ENCODE measurements around the gene TOR2A.
A peak's percentile ranks its signal among the peaks of the same experiment; 100 is the strongest.
"Not testable (repeated sequence)": the region's sequence is repeated elsewhere in the genome, so short reads cannot be mapped to it uniquely, and the experiment has no call there.

TOR2A gene

DNA sequence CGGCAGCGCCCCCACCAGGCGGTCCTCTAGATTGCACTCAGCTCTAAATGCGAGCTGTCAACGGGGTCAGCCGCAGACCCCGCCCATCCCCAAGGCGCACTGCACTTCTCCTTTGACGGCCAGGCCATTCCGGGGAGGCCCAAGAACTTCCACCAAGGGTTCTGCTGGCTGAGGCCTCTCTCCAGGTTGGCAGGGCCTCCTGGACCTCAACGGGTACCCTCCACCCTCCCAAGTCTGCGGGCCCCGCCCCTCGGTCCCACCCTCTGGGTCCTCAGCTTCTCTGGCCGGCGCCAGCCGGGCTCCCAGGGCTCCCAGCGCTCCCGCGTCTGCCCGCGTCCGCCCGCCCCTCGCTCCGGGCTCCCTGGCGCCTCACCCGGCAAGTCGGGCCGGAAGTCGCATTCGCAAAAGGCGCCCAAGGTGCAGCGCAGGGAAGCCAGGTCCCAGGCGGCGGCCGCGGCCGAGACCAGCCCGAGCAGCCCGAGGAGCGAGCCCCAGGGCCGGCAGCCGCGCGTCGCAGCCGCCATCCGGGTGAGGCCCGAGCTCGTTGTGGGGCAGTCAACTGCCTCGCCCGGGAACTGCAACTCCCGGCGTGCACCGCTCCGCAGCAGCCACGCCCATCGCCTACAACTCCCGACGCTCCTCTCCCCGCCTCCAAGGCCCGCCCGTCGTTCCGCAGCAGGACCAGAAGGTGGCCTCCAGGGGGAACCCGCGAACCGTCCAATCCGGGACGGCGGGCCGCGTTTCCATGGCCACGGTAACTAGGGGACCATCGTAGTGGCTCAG lies at the start of gene TOR2A:
Gene TOR2A, minus strand, starts transcription at position 548 of the 783 bp plus-strand sequence. Its CDS starts 24 bp downstream, at position 524.
- peak; percentile 99 for DNase-seq

DNA sequence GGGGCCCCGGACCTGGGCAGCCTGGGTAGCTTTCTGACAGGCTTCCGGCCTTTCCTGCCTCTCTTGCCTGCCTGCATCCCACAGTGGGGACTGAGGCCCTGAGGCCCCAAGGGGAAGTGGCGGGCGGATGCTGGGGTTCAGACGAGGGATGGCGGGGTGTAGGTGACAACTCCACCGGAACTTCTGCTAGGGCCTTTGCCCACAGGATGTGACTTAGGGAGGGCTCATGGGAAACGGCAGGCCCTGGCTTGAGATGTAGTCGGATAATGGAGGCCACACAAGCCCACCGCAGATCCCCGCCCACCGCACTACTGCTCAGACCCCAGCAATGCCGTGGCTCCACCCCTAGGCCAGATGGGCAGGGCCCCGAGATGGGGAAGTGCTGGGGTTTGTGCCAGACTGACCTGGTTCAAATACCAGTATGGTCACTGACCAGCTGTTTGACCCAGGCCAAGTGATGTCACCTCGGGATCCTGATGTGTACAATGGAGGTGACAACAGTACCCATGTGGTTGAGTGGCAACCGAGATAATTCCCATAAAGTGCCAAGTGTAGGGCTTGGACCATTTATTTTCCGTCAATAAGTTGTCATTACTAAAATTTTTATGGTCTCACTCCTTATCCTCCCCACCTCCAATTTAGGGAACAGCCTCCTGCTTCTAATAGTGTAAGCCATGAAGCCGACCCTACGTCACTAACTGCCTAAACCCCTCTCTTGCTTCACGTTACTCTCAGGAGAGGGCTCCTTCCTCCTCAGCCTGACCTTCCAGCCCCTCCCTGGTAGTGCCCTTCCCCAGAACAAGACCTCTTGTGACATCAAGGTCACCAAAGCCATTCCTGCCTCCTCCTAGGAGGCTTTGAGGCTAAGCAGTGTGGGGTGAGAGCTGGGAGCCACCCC lies 48.3 kb upstream of the TOR2A start:
- peak; percentile 61 for DNase-seq

DNA sequence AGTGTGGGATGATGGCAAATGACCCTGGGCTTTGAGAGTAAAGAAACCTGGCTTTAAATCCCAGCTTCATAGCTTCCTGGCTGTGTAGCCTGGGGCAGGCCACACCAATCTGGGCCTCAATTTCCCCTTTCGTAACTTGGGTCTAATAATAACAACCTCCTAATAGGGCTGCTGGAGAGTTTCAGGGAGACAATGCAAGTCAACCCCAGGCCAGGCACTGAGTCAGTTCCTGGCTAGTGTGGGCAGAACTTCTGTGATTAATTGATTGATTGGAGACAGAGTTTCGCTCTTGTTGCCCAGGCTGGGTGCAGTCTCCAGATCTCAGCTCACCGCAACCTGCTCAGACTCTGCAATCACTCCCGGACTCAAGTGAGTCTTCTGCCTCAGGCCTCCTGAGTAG lies 46.7 kb upstream of the TOR2A start:
- no peak for DNase-seq

DNA sequence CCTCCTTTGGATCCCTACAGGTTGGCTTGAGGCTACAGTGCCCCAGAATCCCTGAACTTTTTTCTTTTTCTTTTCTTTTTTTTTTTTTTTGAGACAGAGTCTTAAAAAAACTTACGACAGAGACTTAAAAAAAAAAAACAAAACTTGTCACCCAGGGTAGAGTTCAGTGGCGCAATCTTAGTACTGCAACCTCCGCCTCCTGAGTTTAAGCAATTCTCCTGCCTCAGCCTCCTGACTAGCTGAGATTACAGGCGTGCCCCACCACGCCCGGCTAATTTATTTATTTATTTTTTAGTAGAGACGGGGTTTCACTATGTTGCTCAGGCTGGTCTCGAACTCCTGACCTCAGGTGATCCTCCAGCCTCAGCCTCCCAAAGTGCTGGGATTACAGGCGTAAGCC lies 45.8 kb upstream of the TOR2A start:
- DNase-seq = not testable (repeated sequence)

DNA sequence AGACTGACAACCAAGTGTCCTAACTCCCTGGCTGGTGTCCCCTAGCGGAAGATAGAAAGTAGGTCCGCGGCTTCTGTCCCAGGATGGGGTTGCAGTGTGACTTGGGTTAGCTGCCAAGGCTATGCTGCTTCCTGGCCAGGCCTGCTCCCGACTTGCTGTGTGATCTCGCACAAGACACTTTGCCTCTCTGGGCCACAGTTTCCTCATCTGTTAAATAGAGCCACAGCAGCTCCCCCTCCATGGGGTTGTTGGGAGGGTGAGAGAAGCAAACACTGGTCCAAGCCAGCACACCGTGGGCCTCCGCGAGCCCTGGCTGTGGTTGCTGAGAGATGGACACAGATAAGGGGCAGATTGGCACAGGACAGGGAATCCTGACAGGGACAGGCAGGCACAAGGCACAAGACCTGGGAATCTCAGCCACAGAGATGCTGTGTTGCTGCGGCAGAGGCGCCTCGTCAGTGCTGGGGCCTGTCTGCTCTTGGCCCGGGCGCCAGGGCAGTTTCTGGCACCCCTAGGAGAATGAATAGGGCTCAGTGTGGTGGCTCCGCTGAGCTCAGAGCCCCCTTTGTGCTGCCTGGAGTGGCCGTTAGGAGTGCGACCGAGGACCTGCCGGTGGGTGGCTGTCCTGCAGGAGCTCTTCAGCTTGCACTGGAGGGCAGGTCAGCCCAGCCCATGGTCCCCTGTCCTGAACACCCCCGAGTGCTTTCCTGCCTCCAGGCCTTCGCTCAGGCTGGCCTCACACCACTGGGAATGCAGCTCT lies 45.2 kb upstream of the TOR2A start:
- DNase-seq = no peak

DNA sequence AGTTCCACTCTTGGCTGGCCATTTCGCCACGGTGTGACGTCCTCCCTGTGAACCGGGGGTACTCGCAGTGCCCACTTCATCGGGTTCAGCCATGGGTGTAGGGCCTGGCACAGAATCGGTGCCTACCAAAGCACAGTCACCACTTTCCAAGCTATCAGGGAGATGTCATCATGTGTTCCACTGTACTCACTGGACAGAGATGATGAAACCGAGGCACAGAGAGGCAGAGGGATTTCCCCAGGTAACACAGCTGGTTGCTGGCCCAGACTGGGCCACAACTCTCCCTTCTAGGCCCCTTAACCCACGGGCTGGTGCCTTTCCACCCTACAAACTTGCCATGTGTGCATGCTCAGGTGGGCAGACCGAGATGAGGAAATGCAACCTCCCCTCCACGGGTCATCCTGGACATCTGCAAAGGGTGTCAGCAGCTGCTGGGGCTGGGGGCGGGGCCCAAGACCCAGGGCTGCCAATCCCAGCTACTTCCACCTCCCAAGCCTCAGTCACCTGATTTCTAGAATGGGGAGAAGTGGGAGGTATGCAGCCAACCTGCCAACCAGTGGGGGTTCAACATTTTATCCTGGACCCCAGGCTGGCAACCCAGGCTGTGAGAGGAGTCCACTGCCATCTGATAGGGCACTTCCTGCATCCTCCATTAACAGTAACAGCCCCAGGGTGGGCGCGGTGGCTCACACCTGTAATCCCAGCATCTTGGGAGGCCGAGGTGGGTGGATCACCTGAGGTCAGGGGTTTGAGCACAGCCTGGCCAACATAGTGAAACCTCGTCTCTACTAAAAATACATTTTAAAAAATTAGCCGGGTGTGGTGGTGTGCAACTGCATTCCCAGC lies 44.3 kb upstream of the TOR2A start:
- peak; percentile 62 for DNase-seq

DNA sequence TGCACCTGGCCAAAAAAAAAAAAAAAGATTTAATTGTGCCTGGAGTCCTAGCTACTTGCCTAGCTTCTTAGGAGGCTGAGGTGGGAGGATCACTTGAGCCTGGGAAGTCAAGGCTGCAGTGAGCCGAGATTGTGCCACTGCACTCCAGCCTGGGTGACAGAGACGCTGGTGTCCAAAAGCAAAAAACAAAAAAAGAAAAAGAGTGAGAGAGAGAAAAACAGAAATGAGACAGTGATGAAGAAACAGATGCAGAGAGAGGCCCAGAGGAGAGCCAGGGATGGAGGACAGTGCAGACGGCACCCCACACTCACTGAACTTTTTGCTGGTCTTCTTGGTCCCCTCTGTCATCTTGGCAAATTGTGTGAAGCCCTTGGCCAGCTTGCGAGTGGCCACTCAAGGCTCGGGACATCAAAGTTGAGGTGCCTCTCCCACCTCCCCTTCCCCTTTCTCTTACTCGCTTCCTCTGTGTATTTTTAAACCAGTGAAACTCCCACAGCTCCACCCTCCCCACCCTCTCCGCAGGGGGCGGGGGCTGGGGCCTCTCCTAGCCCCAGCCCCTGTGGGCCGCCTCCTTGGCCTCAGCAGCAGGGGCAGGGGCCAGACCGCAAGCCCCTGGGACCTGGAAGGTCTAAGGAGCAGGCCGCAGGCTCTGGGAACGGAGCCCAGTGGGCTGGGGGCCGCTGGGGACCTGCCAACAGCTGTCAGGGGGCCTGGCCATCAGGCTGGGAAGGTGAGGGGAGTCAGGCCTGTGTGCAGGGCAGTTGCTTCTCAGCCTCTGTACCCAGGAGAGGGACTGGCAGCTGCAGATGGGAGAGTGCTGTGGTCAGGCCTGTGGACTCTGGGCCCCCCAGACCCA lies 43.4 kb upstream of the TOR2A start, which contains the start of gene SH2D3C:
Gene SH2D3C, minus strand, starts transcription at position 387 of the 856 bp plus-strand sequence. Its CDS starts 39 bp downstream, at position 348.
- DNase-seq = peak; percentile 45

DNA sequence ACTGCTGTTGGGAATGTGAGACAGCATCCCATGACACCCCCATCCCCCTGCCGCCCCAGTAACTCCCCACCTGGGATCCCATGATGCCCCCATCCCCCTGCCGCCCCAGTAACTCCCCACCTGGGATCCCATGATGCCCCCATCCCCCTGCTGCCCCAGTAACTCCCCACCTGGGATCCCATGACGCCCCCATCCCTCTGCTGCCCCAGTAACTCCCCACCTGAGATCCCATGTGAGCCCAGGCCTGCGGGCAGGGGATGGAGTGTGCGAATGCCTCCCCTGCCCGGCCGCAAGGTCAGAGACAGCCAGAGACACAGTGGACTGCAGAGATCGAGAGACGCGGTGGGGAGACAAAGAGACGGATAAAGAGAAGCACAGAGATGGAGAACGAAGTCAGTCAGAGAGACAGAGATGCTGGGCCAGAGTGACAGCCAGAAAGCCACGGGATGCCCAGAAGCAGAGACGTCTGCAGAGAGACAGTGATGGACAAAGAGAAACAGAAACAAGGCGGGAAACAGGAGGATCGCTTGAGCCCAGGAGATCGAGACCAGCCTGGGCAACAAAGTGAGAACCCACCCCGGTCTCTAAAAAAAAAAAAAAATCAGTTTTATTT lies 42.4 kb upstream of the TOR2A start:
- no peak for DNase-seq

DNA sequence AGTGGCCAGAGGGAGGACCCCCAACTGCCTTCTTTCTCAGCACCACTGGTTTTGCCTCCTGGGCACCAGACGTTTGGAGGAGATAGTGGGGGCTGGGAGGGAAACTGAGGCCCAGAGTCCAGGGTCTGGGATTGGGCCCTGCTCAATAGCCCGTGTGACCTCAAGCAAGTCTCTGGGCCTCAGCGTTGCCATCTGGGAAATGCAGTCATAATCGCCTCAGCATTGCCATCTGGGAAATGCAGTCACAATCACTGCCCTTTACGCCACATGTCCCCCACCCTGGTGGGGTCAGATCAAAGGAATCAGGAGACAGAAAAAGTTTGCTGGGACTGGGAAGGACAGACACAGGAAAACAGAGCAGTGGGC lies 41.8 kb upstream of the TOR2A start:
- no peak for DNase-seq

DNA sequence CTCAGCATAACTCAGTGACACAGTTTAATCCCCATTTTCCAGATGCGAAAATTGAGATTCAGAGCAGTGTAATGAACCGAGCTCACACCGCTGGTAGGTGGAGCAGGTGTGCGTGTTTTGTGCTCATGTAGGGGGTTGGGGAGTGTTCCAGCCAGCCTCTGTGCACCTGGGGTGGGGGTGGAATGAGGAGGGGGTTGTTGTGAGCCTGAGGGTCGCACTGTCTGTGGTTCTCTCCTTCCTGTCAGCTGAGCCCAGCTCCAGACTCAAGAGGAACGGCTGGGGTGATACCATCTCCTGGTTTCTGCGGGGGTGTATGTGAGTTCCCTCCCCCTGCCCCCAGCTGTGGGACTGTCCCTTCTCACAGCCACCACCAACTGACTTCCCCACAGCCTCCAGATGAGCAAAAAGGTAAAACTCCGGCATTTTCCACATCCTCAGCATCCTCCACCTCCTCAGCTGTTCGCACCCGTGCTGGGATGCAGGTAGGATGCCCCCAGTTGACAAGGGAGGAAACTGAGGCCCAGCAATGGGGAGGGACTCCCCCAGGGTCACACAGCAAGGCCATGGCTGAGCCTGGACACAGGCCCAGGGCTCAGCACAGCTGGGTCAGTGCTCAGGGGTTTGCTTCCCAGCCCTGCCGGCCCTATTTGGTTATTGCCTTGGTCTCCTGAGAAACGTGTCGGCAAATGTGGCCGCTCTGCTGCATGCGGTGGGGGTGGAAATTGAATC lies 41.3 kb upstream of the TOR2A start:
- DNase-seq = peak; percentile 71

DNA sequence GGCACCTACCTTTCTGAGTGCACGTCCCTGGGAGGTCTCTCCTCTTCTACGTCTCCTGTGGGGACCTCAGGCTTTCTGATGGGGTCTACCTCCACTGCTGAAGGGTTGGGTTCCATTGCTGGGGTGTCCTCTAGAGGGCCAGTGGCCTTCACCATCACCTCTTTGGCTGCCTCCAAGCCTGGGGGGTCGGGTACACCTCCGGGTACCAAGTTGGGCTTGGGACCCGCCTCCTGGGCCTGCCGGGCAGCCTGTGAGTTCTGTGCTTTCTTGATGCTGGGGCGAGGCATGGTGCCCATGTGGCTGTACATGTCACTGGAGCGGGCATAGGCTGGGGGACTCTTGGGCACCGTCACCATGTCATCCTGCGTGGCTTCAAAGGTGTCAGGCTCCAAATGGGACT lies 38.9 kb upstream of the TOR2A start:
- no peak for DNase-seq

DNA sequence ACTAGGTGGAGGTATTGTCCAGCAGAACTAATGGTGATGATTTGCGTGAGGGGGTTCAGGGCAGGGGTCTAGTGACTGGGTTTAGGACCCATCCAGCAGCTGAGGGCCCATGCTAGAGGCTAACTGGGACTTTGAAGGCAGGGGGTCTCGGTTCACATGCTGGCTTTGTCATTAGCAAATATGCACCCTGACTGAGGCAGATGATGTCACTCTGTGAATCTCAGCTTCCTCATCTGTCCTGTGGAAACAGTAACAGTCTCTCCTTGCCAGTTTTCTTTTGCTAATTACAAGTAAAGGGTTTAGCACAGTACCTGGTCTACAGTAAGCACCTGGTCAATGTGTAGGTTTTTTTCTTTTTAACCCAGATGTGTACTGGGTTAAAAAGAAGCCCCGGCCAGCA lies 38.2 kb upstream of the TOR2A start:
- no peak for DNase-seq

DNA sequence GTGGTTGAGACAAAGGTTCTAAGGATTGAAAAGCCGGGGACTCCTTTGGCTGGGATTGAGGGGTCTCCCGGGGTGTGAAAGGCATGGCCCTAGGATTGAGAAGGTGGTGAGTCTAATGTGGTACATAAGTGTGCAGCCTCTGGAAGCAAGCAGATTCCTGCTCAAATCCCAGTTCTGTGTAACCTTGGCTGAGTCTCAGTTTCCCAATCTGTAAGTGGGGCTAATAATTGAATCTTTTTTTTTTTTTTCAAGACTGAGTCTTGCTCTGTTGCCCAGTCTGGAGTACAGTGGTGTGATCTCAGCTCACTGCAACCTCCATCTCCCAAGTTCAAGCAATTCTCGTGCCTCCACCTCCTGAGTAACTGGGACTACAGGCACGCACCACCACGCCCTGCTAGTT lies 37.5 kb upstream of the TOR2A start:
- no peak for DNase-seq

DNA sequence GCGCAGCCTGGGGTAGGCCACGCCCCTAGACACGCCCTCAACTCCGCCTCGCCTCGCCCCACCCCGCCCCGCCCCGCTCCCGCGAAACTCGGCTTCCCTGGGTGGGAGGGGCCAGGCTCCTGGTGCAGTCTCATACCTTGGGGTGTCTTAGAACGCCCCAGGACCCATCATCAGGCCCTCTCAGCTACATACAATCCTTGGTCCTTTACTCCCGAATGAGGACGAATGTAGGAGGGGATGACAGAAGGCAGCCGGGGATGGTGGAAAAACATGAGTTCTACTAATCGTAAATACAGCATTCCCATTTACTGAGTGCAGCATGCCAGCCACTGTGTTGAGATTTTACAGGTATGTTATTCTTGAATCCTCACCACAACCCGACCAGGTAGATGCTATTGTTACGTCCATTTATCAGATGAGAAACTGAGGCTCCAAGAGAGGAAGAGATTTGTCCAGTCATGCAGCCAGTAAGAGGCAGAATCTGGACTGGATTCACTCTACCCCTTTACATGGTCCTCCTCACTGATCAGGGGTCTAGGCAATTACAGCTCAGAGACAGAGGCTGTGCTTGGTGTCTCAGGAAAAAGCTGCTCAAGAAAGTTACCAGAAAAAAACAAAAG lies 36.6 kb upstream of the TOR2A start:
- no peak for DNase-seq

DNA sequence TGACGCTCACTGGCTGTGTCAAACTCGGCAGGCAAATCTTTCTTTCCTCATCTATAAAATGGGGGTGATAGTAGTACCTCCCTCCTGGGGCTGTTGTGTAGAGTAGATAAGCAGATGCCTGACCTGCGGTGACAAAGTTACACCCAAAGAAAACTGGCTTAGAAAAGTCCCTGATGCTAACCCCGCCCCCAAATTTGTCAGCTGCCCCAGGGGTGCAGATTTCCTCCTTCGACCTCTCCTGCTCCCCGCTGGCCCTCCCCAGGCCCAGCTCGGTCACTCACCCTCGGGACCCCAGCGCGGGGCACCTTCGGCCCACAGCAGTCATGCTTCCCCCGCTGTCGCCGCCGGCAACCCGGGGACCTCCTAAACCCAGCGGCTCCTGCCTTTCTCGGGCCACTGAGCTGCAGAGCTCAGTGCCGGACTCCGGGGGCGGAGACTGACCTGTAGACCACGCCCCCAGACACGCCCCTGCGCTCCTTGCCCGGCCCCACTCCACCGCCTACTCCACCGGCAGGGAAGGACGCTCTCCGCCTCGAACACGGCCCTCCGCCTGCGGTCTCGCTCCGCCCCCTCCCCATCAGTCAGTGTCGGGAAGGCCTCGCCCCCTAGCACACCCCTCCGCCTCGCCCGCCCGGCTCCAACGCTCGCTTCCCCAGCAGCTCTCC lies 35.9 kb upstream of the TOR2A start:
- DNase-seq = peak; percentile 92

DNA sequence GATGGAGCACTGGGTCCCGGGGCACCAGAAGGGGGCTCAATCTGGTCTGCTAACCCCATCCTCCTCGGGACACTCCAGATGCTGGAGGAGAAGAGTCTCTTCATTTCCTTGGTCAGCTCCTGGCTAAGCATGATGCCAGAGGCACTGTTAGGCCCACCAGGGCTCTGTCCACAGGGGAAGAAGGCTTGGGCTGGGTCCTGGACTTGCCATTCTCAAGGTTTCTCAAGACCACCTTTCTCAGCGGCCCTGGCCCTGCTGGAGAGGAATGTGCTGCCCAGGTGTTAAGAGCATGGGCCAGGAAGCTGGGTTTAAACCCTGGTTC lies 35.5 kb upstream of the TOR2A start:
- DNase-seq = no peak

DNA sequence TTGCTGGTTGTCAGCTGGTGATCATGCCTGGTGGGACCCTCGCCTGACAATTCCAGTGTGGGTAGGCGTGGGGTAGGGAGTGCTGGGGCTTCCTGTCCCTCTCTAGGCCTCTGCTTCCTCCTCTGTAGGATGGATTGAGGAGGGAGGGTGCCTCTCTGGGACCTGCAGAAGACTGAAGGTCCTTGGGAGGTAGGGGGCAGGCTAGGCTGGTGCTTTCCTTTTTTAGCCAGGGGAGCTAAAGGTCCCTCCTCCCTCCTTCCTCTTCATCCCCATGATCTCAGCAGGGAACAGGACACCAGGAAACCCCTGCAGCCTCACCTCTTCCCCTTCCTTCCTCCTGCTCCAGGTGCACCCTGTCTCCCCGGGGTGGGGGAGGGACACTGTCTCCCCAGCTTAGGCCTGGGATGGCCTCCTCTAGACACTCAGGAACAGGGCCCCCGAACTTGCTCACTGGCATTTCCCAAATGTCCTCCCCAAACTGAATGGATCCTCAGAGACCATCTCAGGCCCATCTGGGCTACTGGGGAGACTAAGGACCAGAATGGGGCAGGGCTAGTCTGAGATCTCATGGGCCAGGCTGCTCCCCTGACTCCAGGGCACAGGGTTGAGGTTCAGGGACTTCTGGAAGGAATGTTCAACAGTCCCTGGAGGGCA lies 35.0 kb upstream of the TOR2A start:
- DNase-seq = no peak

DNA sequence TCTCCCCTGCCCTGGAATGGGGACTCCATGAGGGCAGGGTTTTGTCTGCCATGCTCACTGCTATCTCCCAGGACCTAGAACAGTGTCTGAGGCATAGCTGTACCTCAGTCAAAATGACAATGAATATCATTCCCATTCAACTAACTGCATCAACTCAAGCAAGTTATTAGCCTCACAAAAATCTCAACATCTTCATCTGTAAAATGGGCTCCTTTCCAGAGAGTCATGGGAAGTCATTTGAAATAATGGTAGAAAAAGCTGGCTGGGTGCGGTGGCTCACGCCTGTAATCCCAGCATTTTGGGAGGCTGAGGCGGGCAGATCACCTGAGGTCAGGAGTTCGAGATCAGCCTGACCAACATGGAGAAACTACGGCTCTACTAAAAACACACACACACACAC lies 34.0 kb upstream of the TOR2A start:
- DNase-seq = no peak

DNA sequence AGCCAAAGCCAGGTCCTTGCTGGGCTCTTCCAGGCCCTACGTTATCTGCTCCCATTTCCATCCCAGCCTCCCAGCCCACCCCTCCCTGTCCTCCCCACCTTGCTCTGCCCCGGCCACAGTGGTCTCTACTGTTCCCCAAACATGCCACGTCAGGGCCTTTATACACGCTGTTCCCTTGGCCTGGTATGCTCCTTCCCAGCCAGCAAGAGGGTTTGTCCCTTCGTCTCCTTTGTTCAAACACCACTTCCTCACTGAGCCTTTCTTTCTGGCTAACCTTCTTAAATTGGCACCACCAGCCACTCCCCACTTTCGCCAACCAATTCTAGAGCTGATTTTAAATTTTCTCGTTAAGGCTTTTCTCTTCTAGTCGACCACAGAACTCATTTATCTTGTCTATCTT lies 33.6 kb upstream of the TOR2A start:
- DNase-seq = no peak
